Measurements from ENCODE around the gene CASK. TPM values are rescaled to one million over a fixed set of nuclear protein-coding genes. Genes with fewer than 3 reads are reported as not detected.

The CASK gene
- total RNA-seq, 2 experiments from 2014 or later = 39.9 to 44.6 TPM

- Histone ChIP-seq H3K27me3 (ENCODE audit: control insufficient read depth in 1 of 2, insufficient read depth in 2 of 2, low read length in 2 of 2) (no peaks in the 10 kb centered on the region), H3K36me3 (ENCODE audit: insufficient read depth, low read length) (no peaks in the 10 kb centered on the region), H3K4me3 (ENCODE audit: low read length) (no peak overlapping the region), H3K27ac (ENCODE audit: low read depth in 1 of 2, low read length in 2 of 2) (no peak overlapping the region), H3K4me1 (ENCODE audit: insufficient read depth, low read length) (peaks cover under 1% of the 10 kb centered on the region), H3K9me3 (ENCODE audit: control insufficient read depth in 1 of 2, insufficient read depth in 1 of 2, low read length in 2 of 2) (no peaks in the 10 kb centered on the region)
- H3K4me1 Mint-ChIP-seq (ENCODE audit: low read depth) = peaks cover 38% of the 10 kb centered on the region
- no peak for TF ChIP-seq CTCF (IDR thresholded peaks at IDR 0.05)
- no peak overlapping the region for H3K4me3 Mint-ChIP-seq
- no peaks in the 10 kb centered on the region for H3K36me3 Mint-ChIP-seq (ENCODE audit: low read depth)
- no peaks in the 10 kb centered on the region for H3K27me3 Mint-ChIP-seq
- H3K9me3 Mint-ChIP-seq = no peaks in the 10 kb centered on the region
- POLR2A ChIA-PET = no interaction called here
- intact Hi-C loops (cut with DNase I, micrococcal nuclease) = no loop called here
- CTCF ChIA-PET = no interaction called here
- H3K27ac Mint-ChIP-seq = no peak overlapping the region
- DNase-seq = no peak
- ATAC-seq (ENCODE audit: poor library complexity) = no peak
Measured at GRCh38 chrX:41689711-41690110, 233.6 kb downstream of the CASK start.

GRCh38 chrX:41688835-41689234 is 234.5 kb downstream of the CASK start, which contains the start of gene GPR34:
TSS of gene GPR34 (plus strand) at chrX:41688973. CDS start at chrX:41695634, 6,661 bp downstream.
- H3K4me1 ChIP-seq (ENCODE audit: insufficient read depth, low read length) = no peaks in the 10 kb centered on the region
- intact Hi-C loops (cut with DNase I, micrococcal nuclease) = no loop called here
- no peaks in the 10 kb centered on the region for H3K27me3 Mint-ChIP-seq
- H3K36me3 Mint-ChIP-seq (ENCODE audit: low read depth) = no peaks in the 10 kb centered on the region
- no peaks in the 10 kb centered on the region for H3K9me3 Mint-ChIP-seq
- H3K4me3 ChIP-seq (ENCODE audit: low read length) = no peak within 1 kb of the TSS
- no peaks in the 10 kb centered on the region for H3K9me3 ChIP-seq (ENCODE audit: control insufficient read depth in 1 of 2, insufficient read depth in 1 of 2, low read length in 2 of 2)
- H3K27ac ChIP-seq (ENCODE audit: low read depth in 1 of 2, low read length in 2 of 2) = no peak within 1 kb of the TSS
- peak; percentile 39 for ATAC-seq (ENCODE audit: poor library complexity)
- no peaks in the 10 kb centered on the region for H3K36me3 ChIP-seq (ENCODE audit: insufficient read depth, low read length)
- H3K27me3 ChIP-seq (ENCODE audit: control insufficient read depth in 1 of 2, insufficient read depth in 2 of 2, low read length in 2 of 2) = no peaks in the 10 kb centered on the region
- H3K27ac Mint-ChIP-seq = peak within 1 kb of the TSS; percentile 47
- POLR2A ChIA-PET = no interaction called here
- peak in 4 of 14 experiments; percentile 7 to 35 (median 30) for DNase-seq
- H3K4me1 Mint-ChIP-seq (ENCODE audit: low read depth) = peaks cover 31% of the 10 kb centered on the region
- no peak for TF ChIP-seq CTCF (IDR thresholded peaks at IDR 0.05)
- H3K4me3 Mint-ChIP-seq = no peak within 1 kb of the TSS
- CTCF ChIA-PET = no interaction called here

DNA sequence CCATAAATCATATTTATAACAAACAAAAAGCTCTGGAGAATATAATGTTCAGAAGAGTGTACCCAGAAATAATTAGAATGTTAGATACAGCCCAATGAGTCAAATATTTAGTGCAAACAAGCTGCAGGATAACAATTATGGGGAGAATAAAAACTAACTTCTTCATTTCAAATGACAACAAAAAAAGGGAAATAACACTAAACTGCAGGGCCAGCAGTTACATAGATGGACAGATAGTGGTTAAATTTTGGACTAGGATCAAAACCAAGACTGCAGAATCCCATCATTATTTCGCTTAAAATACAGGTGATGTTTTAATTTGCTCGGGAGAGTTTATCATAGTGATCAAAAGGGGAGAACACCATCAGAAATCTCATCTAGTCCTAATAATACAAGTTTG is 235.2 kb downstream of the CASK start:
- no peak overlapping the region for H3K4me3 Mint-ChIP-seq
- Histone ChIP-seq H3K4me1 (ENCODE audit: insufficient read depth, low read length) (no peaks in the 10 kb centered on the region), H3K27ac (ENCODE audit: low read depth in 1 of 2, low read length in 2 of 2) (no peak overlapping the region), H3K4me3 (ENCODE audit: low read length) (no peak overlapping the region), H3K36me3 (ENCODE audit: insufficient read depth, low read length) (no peaks in the 10 kb centered on the region), H3K9me3 (ENCODE audit: control insufficient read depth in 1 of 2, insufficient read depth in 1 of 2, low read length in 2 of 2) (no peaks in the 10 kb centered on the region), H3K27me3 (ENCODE audit: control insufficient read depth in 1 of 2, insufficient read depth in 2 of 2, low read length in 2 of 2) (no peaks in the 10 kb centered on the region)
- intact Hi-C loops (cut with DNase I, micrococcal nuclease) = no loop called here
- H3K27me3 Mint-ChIP-seq = no peaks in the 10 kb centered on the region
- no peaks in the 10 kb centered on the region for H3K36me3 Mint-ChIP-seq (ENCODE audit: low read depth)
- H3K27ac Mint-ChIP-seq = no peak overlapping the region
- ATAC-seq (ENCODE audit: poor library complexity) (no peak), DNase-seq (no peak)
- CTCF ChIA-PET = no interaction called here
- TF ChIP-seq CTCF (IDR thresholded peaks at IDR 0.05) = no peak
- peaks cover 26% of the 10 kb centered on the region for H3K4me1 Mint-ChIP-seq (ENCODE audit: low read depth)
- no peaks in the 10 kb centered on the region for H3K9me3 Mint-ChIP-seq
- POLR2A ChIA-PET = no interaction called here
